Lung (tissue), 12 donors: ENCODE results near the gene CBX7. TPM values are rescaled to one million over a fixed set of nuclear protein-coding genes. Genes with fewer than 3 reads are reported as not detected.

ENCODE experiments used
- ATAC-seq: fragments of 200-7000 bp; cut with Tn5 transposase; one replicate; pipeline ENCODE4 v1.9.1; 2020; ENCODE audit warnings: moderate number of reproducible peaks; ENCODE audit not compliant: insufficient read depth, low FRiP score
- DNase-seq, 3 donors: peaks; one replicate each; pipeline ENCODE4 v3.0.0-alpha.2; 2013 to 2017
- H3K27ac ChIP-seq, 2 donors: one replicate each; pipeline ENCODE4 v1.5.1; 2013; ENCODE audit warnings: mild to moderate bottlenecking in 2 of 2, moderate library complexity in 2 of 2, control low read depth in 1 of 2, inconsistent platforms in 1 of 2, low read depth in 1 of 2, low read length in 1 of 2
- H3K27me3 ChIP-seq, 3 donors: one replicate each; pipeline ENCODE4 v1.5.1; 2013; ENCODE audit warnings: low read length in 2 of 3; ENCODE audit not compliant: control insufficient read depth in 3 of 3, insufficient read depth in 3 of 3
- H3K36me3 ChIP-seq, 4 donors: one replicate each; pipeline ENCODE4 v1.5.1; 2013; ENCODE audit warnings: low read length in 4 of 4, mild to moderate bottlenecking in 1 of 4, moderate library complexity in 1 of 4; ENCODE audit not compliant: control insufficient read depth in 4 of 4, insufficient read depth in 4 of 4
- H3K4me1 ChIP-seq, 5 donors: one replicate each; pipeline ENCODE4 v1.5.1; 2013; ENCODE audit warnings: low read length in 5 of 5, mild to moderate bottlenecking in 2 of 5, moderate library complexity in 1 of 5; ENCODE audit not compliant: control insufficient read depth in 5 of 5, insufficient read depth in 5 of 5
- H3K4me3 ChIP-seq: one replicate; pipeline ENCODE4 v1.5.1; 2013; ENCODE audit warnings: mild to moderate bottlenecking, control low read depth, moderate library complexity
- H3K9ac ChIP-seq, 2 donors: one replicate each; pipeline ENCODE4 v1.5.1; 2013; ENCODE audit warnings: low read length in 2 of 2, control low read depth in 1 of 2; ENCODE audit not compliant: insufficient read depth in 1 of 2
- H3K9me3 ChIP-seq, 4 donors: one replicate each; pipeline ENCODE4 v1.5.1; 2013; ENCODE audit warnings: low read length in 3 of 4, mild to moderate bottlenecking in 1 of 4, moderate library complexity in 1 of 4; ENCODE audit not compliant: control insufficient read depth in 4 of 4, insufficient read depth in 3 of 4
- CTCF ChIP-seq: IDR thresholded peaks from 2 replicates; pipeline ENCODE4 v1.5.1; 2012; ENCODE audit warnings: mild to moderate bottlenecking; ENCODE audit errors: control extremely low read depth, extremely low read depth
- WGBS, 2 donors: extraction: QIAGEN DNeasy Blood & Tissue Kit; methylation state at CpG; one replicate each; pipeline ENCODE4 v1.1.7; 2013; 5-methylcytosine and 5-hydroxymethylcytosine counted together
- polyA plus RNA-seq, 2 donors: library from polyadenylated mRNA; stranded (reverse); fragments of 200-250 nt; gene quantifications; one replicate each; pipeline ENCODE4 v1.2.1, GENCODE V29; 2013
- total RNA-seq, 2 donors: library from RNA; depleted of rRNA in 1 of 2; stranded (reverse); fragments of >200 nt in 1 of 2; gene quantifications; one replicate each; pipeline ENCODE4 v1.2.1, GENCODE V29; 2014 to 2021
- donor health status: control.
- donor health status: control.
- donor health status: Bipolar disorder and iron deficiency.
- donor health status: healthy.
- donor health status: DM: yes; HTN: yes; CAD: no.

The CBX7 gene
- total and polyA plus RNA-seq, 4 donors, result 18.1 to 27.8 (median 20.9) TPM

- no peak for TF ChIP-seq CTCF
- Histone ChIP-seq H3K4me3 (no peak overlapping the region), H3K9ac (no peak overlapping the region), H3K27me3 (no peaks in the 10 kb centered on the region), H3K36me3 (no peaks in the 10 kb centered on the region), H3K9me3 (no peaks in the 10 kb centered on the region), H3K27ac (no peak overlapping the region), H3K4me1 (peaks cover 0 to 3% (median 0%) of the 10 kb centered on the region in 5 donors)
- DNase-seq (no peak), ATAC-seq (no peak)
- 84 to 90% methylated on average over 8 of the region's 8 CpGs for WGBS, 2 donors
Measured at GRCh38 chr22:39098576-39098975, 53.9 kb downstream of the CBX7 start.

DNA sequence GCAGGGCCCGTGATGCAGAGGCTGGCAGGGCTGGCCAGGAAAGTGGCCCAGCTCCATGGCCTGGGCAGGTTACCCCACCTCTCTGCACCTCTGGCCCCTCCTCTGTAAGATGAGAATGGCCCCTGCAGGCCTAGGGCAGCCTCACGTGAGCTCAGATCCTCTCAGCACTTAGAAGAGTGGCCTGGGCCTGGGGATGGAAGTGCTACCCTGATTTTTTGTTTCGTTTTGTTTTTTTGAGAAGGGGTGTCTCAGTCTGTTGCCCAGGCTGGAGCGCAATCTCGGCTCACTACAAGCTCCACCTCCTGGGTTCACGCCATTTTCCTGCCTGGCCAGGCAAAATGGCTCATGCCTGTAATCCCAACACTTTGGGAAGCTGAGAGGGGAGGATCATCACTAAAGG is 54.5 kb downstream of the CBX7 start:
- Histone ChIP-seq H3K27ac (no peak overlapping the region), H3K4me3 (no peak overlapping the region), H3K36me3 (no peaks in the 10 kb centered on the region), H3K9ac (no peak overlapping the region), H3K9me3 (no peaks in the 10 kb centered on the region), H3K27me3 (no peaks in the 10 kb centered on the region), H3K4me1 (peaks cover 0 to 3% (median 0%) of the 10 kb centered on the region in 5 donors)
- ATAC-seq (no peak), DNase-seq (no peak)
- TF ChIP-seq CTCF, result no peak
- WGBS, 2 donors, result 75 to 85% methylated on average over 6 of the region's 6 CpGs

DNA sequence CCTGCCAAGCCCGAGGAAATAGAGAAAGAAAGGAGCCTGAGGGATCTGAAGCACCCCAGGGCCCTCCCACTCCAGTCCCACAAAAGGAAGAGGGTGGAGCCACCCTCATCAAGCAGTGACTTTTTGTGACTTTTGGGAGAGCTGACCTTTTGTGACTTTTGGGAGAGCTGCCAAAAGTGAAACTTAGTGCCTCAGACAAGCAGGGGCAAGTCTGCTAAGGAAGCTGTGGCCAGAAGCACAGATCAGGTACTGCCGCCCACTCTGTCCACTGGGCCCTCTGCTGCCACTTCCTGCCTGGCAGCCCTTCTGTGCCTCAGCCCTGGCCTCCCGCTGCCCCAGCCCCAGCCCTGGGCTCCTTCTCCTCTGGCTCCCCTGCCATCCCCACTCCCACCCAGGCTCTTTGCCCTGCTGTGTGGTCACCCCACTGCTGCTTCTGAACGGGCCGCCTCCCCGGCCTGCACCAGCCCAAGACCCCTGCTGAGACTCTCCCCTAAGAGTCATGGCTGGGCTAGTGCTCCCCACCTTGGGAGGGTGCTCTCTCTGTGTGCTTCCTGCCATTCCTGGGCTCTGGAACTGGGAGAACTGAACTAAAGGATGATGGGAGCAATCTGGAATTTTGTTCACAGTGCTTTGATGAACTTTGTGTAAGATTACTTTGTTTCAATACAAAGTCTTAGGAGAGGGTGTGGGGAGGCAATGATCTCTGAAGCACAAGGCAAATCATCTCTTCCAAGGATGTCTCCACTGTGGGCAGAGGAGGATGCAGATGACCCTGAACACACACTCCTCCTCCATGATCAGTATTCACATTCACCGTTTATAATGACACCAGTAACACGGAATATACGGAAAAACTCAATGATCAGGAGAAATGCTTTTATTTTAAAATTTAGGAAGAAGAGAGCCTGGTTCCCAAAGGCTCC is 55.1 kb downstream of the CBX7 start, which contains the start of gene APOBEC3H:
Gene APOBEC3H (plus strand): TSS at position 147 of the 923 bp plus-strand sequence. CDS start 3,035 bp downstream, outside the sequence.
- ATAC-seq (no peak), DNase-seq (peak in 1 of 3 donors; percentile 39)
- Histone ChIP-seq H3K4me1 (peaks cover 0 to 3% (median 0%) of the 10 kb centered on the region in 5 donors), H3K9me3 (no peaks in the 10 kb centered on the region), H3K27me3 (no peaks in the 10 kb centered on the region), H3K27ac (peak within 1 kb of the TSS in 1 of 2 donors; percentile 37), H3K4me3 (no peak within 1 kb of the TSS), H3K9ac (no peak within 1 kb of the TSS), H3K36me3 (no peaks in the 10 kb centered on the region)
- TF ChIP-seq CTCF, result no peak
- 51 to 66% methylated on average over 9 of the region's 9 CpGs for WGBS, 2 donors
